Trophoblast cell (in vitro differentiated cells and primary cell): ENCODE results near the gene RIMS1.

Experiments used
- DNase-seq, 2 donors: peaks; one replicate each; pipeline ENCODE4 v3.0.0-alpha.2; 2016
- H2AFZ ChIP-seq: 2 replicates; pipeline ENCODE4 v1.6.1; 2013; ENCODE audit warnings: low read length, moderate library complexity, mild to moderate bottlenecking; ENCODE audit not compliant: insufficient read depth, poor library complexity
- H2AK5ac ChIP-seq: 2 replicates; pipeline ENCODE4 v1.6.1; 2013; ENCODE audit warnings: mild to moderate bottlenecking, low read length
- H2BK120ac ChIP-seq: 2 replicates; pipeline ENCODE4 v1.6.1; 2013; ENCODE audit warnings: low read length, mild to moderate bottlenecking, moderate library complexity; ENCODE audit not compliant: insufficient read depth, poor library complexity
- H2BK12ac ChIP-seq: 2 replicates; pipeline ENCODE4 v1.6.1; 2013; ENCODE audit warnings: mild to moderate bottlenecking, low read length, moderate library complexity
- H2BK5ac ChIP-seq: 2 replicates; pipeline ENCODE4 v1.6.1; 2013; ENCODE audit warnings: low read length, low read depth, moderate library complexity, mild to moderate bottlenecking; ENCODE audit not compliant: poor library complexity
- H3K14ac ChIP-seq: 2 replicates; pipeline ENCODE4 v1.6.1; 2013; ENCODE audit warnings: mild to moderate bottlenecking, low read length
- H3K18ac ChIP-seq: 2 replicates; pipeline ENCODE4 v1.6.1; 2013; ENCODE audit warnings: mild to moderate bottlenecking, low read length
- H3K23ac ChIP-seq: 2 replicates; pipeline ENCODE4 v1.6.1; 2013; ENCODE audit warnings: low read length
- H3K27ac ChIP-seq: 2 replicates; pipeline ENCODE4 v1.5.1; 2013; ENCODE audit warnings: low read depth, mild to moderate bottlenecking, inconsistent platforms, low read length, moderate library complexity
- H3K27me3 ChIP-seq: 2 replicates; pipeline ENCODE4 v1.6.1; 2013; ENCODE audit warnings: inconsistent platforms, mild to moderate bottlenecking, low read length, moderate library complexity; ENCODE audit not compliant: insufficient read depth
- H3K36me3 ChIP-seq, 2 experiments: 1 replicate in 1 of 2; 2 replicates in 1 of 2; pipeline ENCODE4 v1.6.1; 2013; ENCODE audit warnings: low read length in 2 of 2, mild to moderate bottlenecking in 2 of 2, moderate library complexity in 1 of 2; ENCODE audit not compliant: insufficient read depth in 2 of 2, control insufficient read depth in 1 of 2
- H3K4ac ChIP-seq: 2 replicates; pipeline ENCODE4 v1.6.1; 2013; ENCODE audit warnings: low read depth, mild to moderate bottlenecking, low read length, moderate library complexity
- H3K4me1 ChIP-seq, 2 experiments: 1 replicate in 1 of 2; 2 replicates in 1 of 2; pipeline ENCODE4 v1.6.1; 2013; ENCODE audit warnings: low read length in 2 of 2, mild to moderate bottlenecking in 2 of 2, moderate library complexity in 1 of 2; ENCODE audit not compliant: insufficient read depth in 2 of 2, control insufficient read depth in 1 of 2
- H3K4me2 ChIP-seq: 2 replicates; pipeline ENCODE4 v1.6.1; 2013; ENCODE audit warnings: inconsistent platforms, mild to moderate bottlenecking, low read length, moderate library complexity
- H3K4me3 ChIP-seq: 2 replicates; pipeline ENCODE4 v1.5.1; 2013; ENCODE audit warnings: mild to moderate bottlenecking, low read depth, low read length, inconsistent platforms
- H3K79me1 ChIP-seq: one replicate; pipeline ENCODE4 v1.6.1; 2013; ENCODE audit warnings: low read length
- H3K79me2 ChIP-seq: 2 replicates; pipeline ENCODE4 v1.6.1; 2013; ENCODE audit warnings: low read length, mild to moderate bottlenecking; ENCODE audit not compliant: control insufficient read depth, insufficient read depth, poor library complexity
- H3K9ac ChIP-seq: 2 replicates; pipeline ENCODE4 v1.6.1; 2013; ENCODE audit warnings: mild to moderate bottlenecking, low read length
- H3K9me3 ChIP-seq: 2 replicates; pipeline ENCODE4 v1.6.1; 2013; ENCODE audit warnings: low read depth, mild to moderate bottlenecking, control low read depth, inconsistent platforms, low read length; ENCODE audit not compliant: insufficient read depth
- H4K12ac ChIP-seq: 2 replicates; pipeline ENCODE4 v1.6.1; 2013; ENCODE audit warnings: low read depth, mild to moderate bottlenecking, low read length, moderate library complexity
- H4K8ac ChIP-seq: 2 replicates; pipeline ENCODE4 v1.6.1; 2013; ENCODE audit warnings: low read depth, mild to moderate bottlenecking, low read length, moderate library complexity
- H4K91ac ChIP-seq: one replicate; pipeline ENCODE4 v1.6.1; 2013; ENCODE audit warnings: low read depth, mild to moderate bottlenecking, low read length, moderate library complexity
- WGBS: extraction: QIAGEN DNeasy Blood & Tissue Kit; methylation state at CpG from one replicate; pipeline ENCODE4 v1.1.7; 2013; ENCODE audit warnings: missing lambda C conversion rate; ENCODE audit not compliant: insufficient read length, insufficient coverage; ENCODE audit errors: extremely low coverage; 5-methylcytosine and 5-hydroxymethylcytosine counted together

RIMS1 gene

DNA sequence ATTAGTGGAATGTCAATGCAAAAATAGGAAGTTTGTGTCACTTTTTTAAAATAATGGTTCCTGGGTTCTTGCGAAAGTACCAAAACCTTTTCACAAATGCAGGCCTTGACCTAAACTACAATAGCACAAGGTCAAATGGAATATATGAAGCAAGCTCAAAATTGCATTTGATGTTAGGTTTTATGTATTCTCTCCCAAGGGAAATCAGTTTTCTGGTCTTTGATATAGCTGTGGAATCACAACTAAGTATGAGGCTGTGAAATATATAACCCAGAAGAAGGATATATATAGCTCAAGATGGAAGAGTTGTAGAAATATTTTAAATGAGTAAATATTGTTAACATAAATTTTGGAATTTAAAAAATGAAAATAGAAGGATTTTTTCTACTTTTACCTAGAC, 327.3 kb downstream of the RIMS1 start:
- Histone ChIP-seq H3K4me1 (peaks cover 0 to 3% of the 10 kb centered on the region in 2 experiments), H3K9me3 (no peaks in the 10 kb centered on the region), H3K27ac (no peak overlapping the region), H3K79me2 (no peaks in the 10 kb centered on the region), H4K8ac (no peak overlapping the region), H3K18ac (no peak overlapping the region), H3K79me1 (no peaks in the 10 kb centered on the region), H3K4ac (no peak overlapping the region), H3K36me3 (no peaks in the 10 kb centered on the region), H2AK5ac (no peak overlapping the region), H2BK120ac (no peak overlapping the region), H4K91ac (no peak overlapping the region), H2BK12ac (no peak overlapping the region), H3K9ac (no peak overlapping the region), H3K4me3 (no peak overlapping the region), H2AFZ (no peak overlapping the region), H4K12ac (no peak overlapping the region), H2BK5ac (no peak overlapping the region), H3K4me2 (no peak overlapping the region), H3K27me3 (no peaks in the 10 kb centered on the region), H3K23ac (no peak overlapping the region), H3K14ac (no peak overlapping the region)
- no peak for DNase-seq
- WGBS: no CpG with 5 or more reads among the region's 1 CpG

DNA sequence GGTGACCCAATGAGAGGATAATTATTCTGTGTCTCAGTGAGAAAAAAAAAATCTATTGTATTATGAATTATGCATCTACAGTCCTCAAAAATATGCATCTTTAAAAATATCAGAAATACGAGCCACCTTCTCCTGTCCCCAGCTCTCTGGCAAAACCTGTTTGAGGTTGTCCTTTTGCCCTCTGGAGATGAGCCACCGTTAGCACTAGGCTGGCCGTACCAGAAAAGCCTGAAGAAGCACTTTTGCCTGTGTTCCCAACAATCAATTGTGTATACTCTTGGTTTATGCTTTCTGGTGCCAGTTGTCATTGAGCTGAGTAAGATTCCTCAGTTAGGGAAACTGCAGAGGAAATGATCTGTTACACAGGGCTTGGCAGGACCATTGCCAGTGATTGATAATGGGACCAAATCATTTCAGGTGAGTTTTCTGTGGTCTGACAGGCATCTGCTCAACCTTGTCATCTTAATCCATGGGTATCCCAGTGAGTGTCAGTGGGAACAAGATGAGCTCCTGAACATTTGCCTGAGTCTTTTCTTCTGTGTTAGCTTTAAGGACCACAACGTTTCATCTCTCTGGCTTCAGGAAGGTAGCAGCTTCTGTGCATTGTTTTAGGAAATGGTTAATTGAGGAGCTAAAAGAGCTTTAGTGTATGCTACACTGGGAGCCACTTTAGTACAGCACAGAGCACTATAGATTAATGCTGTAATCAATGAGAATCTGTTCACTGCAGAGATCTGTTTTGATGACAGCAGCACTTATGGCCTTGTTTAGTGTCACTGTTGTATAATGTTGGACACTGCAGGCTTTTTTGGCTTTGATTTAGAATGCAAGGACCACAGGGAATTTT, 330.1 kb downstream of the RIMS1 start:
- Histone ChIP-seq H3K79me1 (no peaks in the 10 kb centered on the region), H2AK5ac (no peak overlapping the region), H3K4ac (no peak overlapping the region), H2BK5ac (no peak overlapping the region), H3K14ac (no peak overlapping the region), H3K23ac (no peak overlapping the region), H4K8ac (no peak overlapping the region), H3K27me3 (no peaks in the 10 kb centered on the region), H3K4me2 (no peak overlapping the region), H3K4me1 (peaks cover 0 to 3% of the 10 kb centered on the region in 2 experiments), H3K4me3 (no peak overlapping the region), H2BK12ac (no peak overlapping the region), H3K36me3 (no peaks in the 10 kb centered on the region), H4K12ac (no peak overlapping the region), H3K27ac (no peak overlapping the region), H3K79me2 (no peaks in the 10 kb centered on the region), H3K18ac (no peak overlapping the region), H2BK120ac (no peak overlapping the region), H4K91ac (no peak overlapping the region), H2AFZ (no peak overlapping the region), H3K9me3 (no peaks in the 10 kb centered on the region), H3K9ac (no peak overlapping the region)
- no CpG with 5 or more reads among the region's 4 CpGs for WGBS
- no peak for DNase-seq

DNA sequence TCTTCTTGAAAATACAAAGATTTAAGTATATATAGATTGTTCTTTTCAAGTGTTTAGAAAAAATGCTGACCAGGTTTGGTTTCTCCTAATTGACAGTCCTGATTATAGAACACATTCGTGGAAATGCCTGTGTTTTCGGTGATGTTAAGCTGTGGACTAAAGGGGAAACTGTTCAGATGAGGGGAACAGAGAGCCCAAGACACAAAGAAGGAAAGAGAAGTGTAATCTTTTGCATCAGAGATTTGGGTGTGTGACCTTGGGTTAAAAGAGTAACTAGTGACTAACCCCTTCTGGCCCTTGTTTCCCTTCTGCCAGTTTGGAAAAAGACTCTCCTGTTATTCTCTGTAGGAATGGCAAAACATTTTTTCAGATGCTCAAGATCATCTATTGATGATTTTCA, 331.3 kb downstream of the RIMS1 start:
- no peak overlapping the region for H2AFZ ChIP-seq
- no peak overlapping the region for H3K14ac ChIP-seq
- no peak overlapping the region for H3K27ac ChIP-seq
- H3K79me1 ChIP-seq: no peaks in the 10 kb centered on the region
- no peaks in the 10 kb centered on the region for H3K9me3 ChIP-seq
- H3K79me2 ChIP-seq: no peaks in the 10 kb centered on the region
- H2BK12ac ChIP-seq: no peak overlapping the region
- H2BK5ac ChIP-seq: no peak overlapping the region
- no peak overlapping the region for H2AK5ac ChIP-seq
- H3K4me1 ChIP-seq: peaks cover 0 to 3% of the 10 kb centered on the region in 2 experiments
- no peak overlapping the region for H2BK120ac ChIP-seq
- H3K4me2 ChIP-seq: no peak overlapping the region
- H4K8ac ChIP-seq: no peak overlapping the region
- no peak overlapping the region for H3K18ac ChIP-seq
- H4K91ac ChIP-seq: no peak overlapping the region
- no peak overlapping the region for H3K4ac ChIP-seq
- no peaks in the 10 kb centered on the region for H3K36me3 ChIP-seq
- no peak overlapping the region for H3K4me3 ChIP-seq
- no peaks in the 10 kb centered on the region for H3K27me3 ChIP-seq
- no peak overlapping the region for H3K23ac ChIP-seq
- WGBS: no CpG with 5 or more reads among the region's 2 CpGs
- no peak overlapping the region for H4K12ac ChIP-seq
- H3K9ac ChIP-seq: no peak overlapping the region
- DNase-seq: no peak

DNA sequence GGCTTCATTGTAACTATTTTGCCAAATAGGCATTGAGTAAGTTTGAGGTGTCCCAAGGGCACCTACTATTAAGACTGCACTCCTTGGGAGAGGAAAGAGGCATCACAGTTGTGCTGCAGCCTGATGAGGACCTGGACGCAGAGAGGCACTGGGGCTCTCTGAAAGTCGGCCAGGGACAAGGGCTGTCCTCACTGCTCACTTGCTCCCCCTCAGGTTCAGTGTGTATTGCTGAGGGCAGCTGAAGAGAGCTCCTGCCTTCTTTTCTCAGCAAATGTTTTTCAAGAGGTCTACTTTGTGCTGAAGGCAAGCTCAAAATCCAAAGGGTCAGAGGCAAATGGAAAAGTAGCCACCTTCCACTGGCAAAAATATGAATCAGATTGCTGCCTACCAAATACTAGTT, 331.8 kb downstream of the RIMS1 start:
- no peak overlapping the region for H2BK5ac ChIP-seq
- H2BK120ac ChIP-seq: no peak overlapping the region
- no peak overlapping the region for H4K12ac ChIP-seq
- no peak overlapping the region for H3K18ac ChIP-seq
- H4K8ac ChIP-seq: no peak overlapping the region
- H4K91ac ChIP-seq: no peak overlapping the region
- H3K23ac ChIP-seq: no peak overlapping the region
- H3K27ac ChIP-seq: no peak overlapping the region
- H3K9me3 ChIP-seq: no peaks in the 10 kb centered on the region
- H3K9ac ChIP-seq: no peak overlapping the region
- H3K36me3 ChIP-seq: no peaks in the 10 kb centered on the region
- H2AFZ ChIP-seq: peak overlapping the region; percentile 63
- no peak overlapping the region for H2BK12ac ChIP-seq
- no peak overlapping the region for H3K4me3 ChIP-seq
- peak in 1 of 2 donors; percentile 30 for DNase-seq
- H3K4me1 ChIP-seq: peaks cover 0 to 3% of the 10 kb centered on the region in 2 experiments
- no peaks in the 10 kb centered on the region for H3K27me3 ChIP-seq
- H3K79me2 ChIP-seq: no peaks in the 10 kb centered on the region
- H3K79me1 ChIP-seq: no peaks in the 10 kb centered on the region
- no peak overlapping the region for H3K4ac ChIP-seq
- H3K4me2 ChIP-seq: no peak overlapping the region
- no CpG with 5 or more reads among the region's 2 CpGs for WGBS
- no peak overlapping the region for H2AK5ac ChIP-seq
- no peak overlapping the region for H3K14ac ChIP-seq
